Sigmoid colon (tissue), 7 donors: ENCODE measurements around the gene CCDC33. TPM values are rescaled to one million over a fixed set of nuclear protein-coding genes. Genes with fewer than 3 reads are reported as not detected.

Experiments used
- DNase-seq: peaks from one replicate; pipeline ENCODE4 v3.0.0-alpha.2; 2019
- H3K27ac ChIP-seq, 4 donors: fragments of 200-600 bp; sonication (generic); one replicate each; pipeline ENCODE4 v1.5.1; 2016 to 2019; ENCODE audit warnings: mild to moderate bottlenecking in 1 of 4
- H3K27me3 ChIP-seq, 3 donors: fragments of 200-600 bp; sonication (generic); one replicate each; pipeline ENCODE4 v1.5.1; 2019; ENCODE audit warnings: mild to moderate bottlenecking in 1 of 3
- H3K36me3 ChIP-seq, 4 donors: fragments of 200-600 bp; sonication (generic); one replicate each; pipeline ENCODE4 v1.5.1; 2016 to 2019
- H3K4me1 ChIP-seq, 4 donors: fragments of 200-600 bp; sonication (generic); one replicate each; pipeline ENCODE4 v1.5.1; 2017 to 2019
- H3K4me3 ChIP-seq, 4 donors: fragments of 200-600 bp; sonication (generic); one replicate each; pipeline ENCODE4 v1.5.1; 2017 to 2019; ENCODE audit warnings: mild to moderate bottlenecking in 2 of 4, moderate library complexity in 1 of 4
- H3K9me3 ChIP-seq, 4 donors: fragments of 200-600 bp in 3 of 4; sonication (generic) in 3 of 4; one replicate each; pipeline versions ENCODE4 v1.5.1 to v1.6.1; 2013 to 2019
- CTCF ChIP-seq, 4 experiments: fragments of 450-650 bp in 3 of 4; fragments of 200-600 bp in 1 of 4; IDR thresholded peaks; one replicate each; pipeline ENCODE4 v1.5.1; 2016 to 2019; ENCODE audit warnings: antibody characterized with exemption in 4 of 4, mild to moderate bottlenecking in 3 of 4, moderate library complexity in 2 of 4
- EP300 ChIP-seq, 4 donors: sonication (generic); formaldehyde crosslinking; IDR thresholded peaks; one replicate each; pipeline ENCODE4 v1.6.1; 2017; ENCODE audit warnings: antibody characterized with exemption in 4 of 4
- POLR2A ChIP-seq, 2 donors: fragments of 450-650 bp; IDR thresholded peaks; one replicate each; pipeline ENCODE4 v1.6.1; 2016; ENCODE audit warnings: antibody characterized with exemption in 2 of 2, mild to moderate bottlenecking in 2 of 2, moderate library complexity in 2 of 2
- POLR2AphosphoS5 ChIP-seq, 4 donors: sonication (generic); formaldehyde crosslinking; IDR thresholded peaks; one replicate each; pipeline ENCODE4 v1.6.1; 2017; ENCODE audit warnings: antibody characterized with exemption in 4 of 4
- WGBS, 2 donors: extraction: QIAGEN DNeasy Blood & Tissue Kit; methylation state at CpG; one replicate each; pipeline ENCODE4 v1.1.7; 2013; 5-methylcytosine and 5-hydroxymethylcytosine counted together
- intact Hi-C: fragments of 100-400 bp; cut with DNase I; formaldehyde crosslinking; loops from one replicate; pipeline ENCODE4 v1.15.1; 2023
- polyA plus RNA-seq, 3 donors: library from polyadenylated mRNA; stranded (reverse); fragments of 200-250 nt; gene quantifications; one replicate each; pipeline ENCODE4 v1.2.3, GENCODE V29; 2013
- total RNA-seq, 4 donors: library from RNA; depleted of rRNA; stranded (reverse); fragments of >200 nt; gene quantifications; one replicate each; pipeline ENCODE4 v1.1.0, GENCODE V29; 2016
- donor health status: healthy with polysubstance abuse.
- donor health status: Bipolar disorder and iron deficiency.
- donor health status: healthy.

CCDC33 gene
- total and polyA plus RNA-seq, 7 donors = 0.09 to 0.60 TPM; not detected in 5

GRCh38 chr15:74270155-74270554 lies 34.0 kb downstream of the CCDC33 start:
- WGBS, 2 donors = 92 to 93% methylated on average over 6 of the region's 6 CpGs
- H3K27ac ChIP-seq = no peak overlapping the region
- no peaks in the 10 kb centered on the region for H3K4me1 ChIP-seq
- no peak overlapping the region for H3K4me3 ChIP-seq
- DNase-seq = no peak
- no peaks in the 10 kb centered on the region for H3K36me3 ChIP-seq
- no peaks in the 10 kb centered on the region for H3K9me3 ChIP-seq
- TF ChIP-seq POLR2A (IDR thresholded peaks at IDR 0.05) (no peak), EP300 (IDR thresholded peaks at IDR 0.05) (no peak), POLR2AphosphoS5 (IDR thresholded peaks at IDR 0.05) (no peak), CTCF (IDR thresholded peaks at IDR 0.05) (no peak)
- intact Hi-C loops = no loop called here
- H3K27me3 ChIP-seq = peaks cover 0 to 44% (median 2%) of the 10 kb centered on the region in 3 donors

DNA sequence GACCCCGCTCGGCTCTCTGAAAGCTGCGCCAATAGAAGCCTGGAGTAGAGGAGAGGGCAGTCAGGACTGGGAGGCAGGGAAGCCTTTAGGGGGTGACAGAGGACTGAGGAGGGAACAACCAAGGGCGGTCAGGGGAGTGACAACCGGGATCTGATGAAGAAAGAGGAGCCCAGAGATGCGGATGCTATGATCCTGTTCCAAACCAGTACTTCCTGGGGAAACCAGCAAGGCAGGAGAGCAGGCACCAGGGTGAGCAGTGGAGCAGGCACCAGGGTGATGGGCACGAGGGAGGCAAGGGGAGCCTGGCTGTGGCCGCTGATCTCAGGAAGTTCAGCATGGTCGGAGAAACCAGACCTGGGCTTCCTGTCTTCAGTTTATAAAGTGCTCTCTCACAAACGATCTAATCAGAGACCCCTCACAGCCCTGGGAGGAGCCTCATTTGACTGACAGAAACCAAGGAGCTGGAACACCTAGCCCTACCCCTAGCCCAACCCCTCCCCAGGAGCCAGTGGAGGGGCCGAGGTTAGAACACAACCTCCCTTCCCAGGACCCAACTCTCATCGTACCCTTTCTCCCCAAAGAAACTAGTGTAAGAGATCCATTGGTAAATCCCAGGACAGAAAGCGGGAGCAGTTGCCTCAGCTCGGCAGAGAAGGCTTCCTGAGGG lies 34.9 kb downstream of the CCDC33 start:
- peaks cover 0 to 40% (median 2%) of the 10 kb centered on the region in 3 donors for H3K27me3 ChIP-seq
- DNase-seq = no peak
- H3K36me3 ChIP-seq = no peaks in the 10 kb centered on the region
- no peaks in the 10 kb centered on the region for H3K4me1 ChIP-seq
- no peaks in the 10 kb centered on the region for H3K9me3 ChIP-seq
- H3K27ac ChIP-seq = no peak overlapping the region
- no peak for TF ChIP-seq POLR2AphosphoS5 (IDR thresholded peaks at IDR 0.05)
- no peak for TF ChIP-seq POLR2A (IDR thresholded peaks at IDR 0.05)
- no peak for TF ChIP-seq EP300 (IDR thresholded peaks at IDR 0.05)
- no peak for TF ChIP-seq CTCF (IDR thresholded peaks at IDR 0.05)
- WGBS, 2 donors = 47 to 74% methylated on average over 14 of the region's 14 CpGs
- intact Hi-C loops = no loop called here
- no peak overlapping the region for H3K4me3 ChIP-seq

GRCh38 chr15:74272812-74273211 lies 36.7 kb downstream of the CCDC33 start:
- H3K4me1 ChIP-seq = no peaks in the 10 kb centered on the region
- no peak for TF ChIP-seq POLR2AphosphoS5 (IDR thresholded peaks at IDR 0.05)
- TF ChIP-seq EP300 (IDR thresholded peaks at IDR 0.05) = no peak
- TF ChIP-seq CTCF (IDR thresholded peaks at IDR 0.05) = no peak
- 89 to 92% methylated on average over 10 of the region's 10 CpGs for WGBS, 2 donors
- no peaks in the 10 kb centered on the region for H3K36me3 ChIP-seq
- no peak overlapping the region for H3K4me3 ChIP-seq
- no peak overlapping the region for H3K27ac ChIP-seq
- no peaks in the 10 kb centered on the region for H3K9me3 ChIP-seq
- DNase-seq = no peak
- intact Hi-C loops = no loop called here
- H3K27me3 ChIP-seq = peaks cover 0 to 33% (median 2%) of the 10 kb centered on the region in 3 donors

- Histone ChIP-seq H3K4me3 (no peak overlapping the region), H3K9me3 (no peaks in the 10 kb centered on the region), H3K36me3 (no peaks in the 10 kb centered on the region), H3K4me1 (no peaks in the 10 kb centered on the region), H3K27me3 (peaks cover 0 to 32% (median 0%) of the 10 kb centered on the region in 3 donors), H3K27ac (no peak overlapping the region)
- WGBS, 2 donors = 50 to 51% methylated on average over 3 of the region's 3 CpGs
- intact Hi-C loops = no loop called here
- DNase-seq = no peak
- TF ChIP-seq POLR2AphosphoS5 (IDR thresholded peaks at IDR 0.05) (no peak), POLR2A (IDR thresholded peaks at IDR 0.05) (no peak), EP300 (IDR thresholded peaks at IDR 0.05) (no peak), CTCF (IDR thresholded peaks at IDR 0.05) (no peak)
Observed at GRCh38 chr15:74274470-74275038, 38.4 kb downstream of the CCDC33 start.
